ENCODE data around the gene DYSF.

DNA sequence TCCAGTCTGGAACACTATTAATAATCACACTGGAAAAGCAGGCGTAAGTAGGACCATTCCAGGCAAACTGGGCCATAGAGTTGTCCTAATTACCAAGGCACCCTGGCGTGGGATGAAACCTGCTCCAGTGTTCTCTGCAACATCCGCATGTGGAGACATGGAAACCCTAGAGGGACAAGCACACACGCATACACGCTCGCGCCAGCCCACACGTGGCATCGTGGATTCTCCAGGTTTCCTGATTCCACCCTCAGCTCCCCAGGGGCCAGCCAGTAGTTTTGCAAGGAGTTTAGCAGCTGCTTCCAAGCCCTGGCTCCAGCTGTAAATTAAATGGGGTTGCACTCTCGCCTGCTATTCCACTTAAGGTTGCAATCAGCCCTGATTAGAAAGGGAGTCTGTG is 127.7 kb downstream of the DYSF start:
- TF ChIP-seq, protein P1, sequence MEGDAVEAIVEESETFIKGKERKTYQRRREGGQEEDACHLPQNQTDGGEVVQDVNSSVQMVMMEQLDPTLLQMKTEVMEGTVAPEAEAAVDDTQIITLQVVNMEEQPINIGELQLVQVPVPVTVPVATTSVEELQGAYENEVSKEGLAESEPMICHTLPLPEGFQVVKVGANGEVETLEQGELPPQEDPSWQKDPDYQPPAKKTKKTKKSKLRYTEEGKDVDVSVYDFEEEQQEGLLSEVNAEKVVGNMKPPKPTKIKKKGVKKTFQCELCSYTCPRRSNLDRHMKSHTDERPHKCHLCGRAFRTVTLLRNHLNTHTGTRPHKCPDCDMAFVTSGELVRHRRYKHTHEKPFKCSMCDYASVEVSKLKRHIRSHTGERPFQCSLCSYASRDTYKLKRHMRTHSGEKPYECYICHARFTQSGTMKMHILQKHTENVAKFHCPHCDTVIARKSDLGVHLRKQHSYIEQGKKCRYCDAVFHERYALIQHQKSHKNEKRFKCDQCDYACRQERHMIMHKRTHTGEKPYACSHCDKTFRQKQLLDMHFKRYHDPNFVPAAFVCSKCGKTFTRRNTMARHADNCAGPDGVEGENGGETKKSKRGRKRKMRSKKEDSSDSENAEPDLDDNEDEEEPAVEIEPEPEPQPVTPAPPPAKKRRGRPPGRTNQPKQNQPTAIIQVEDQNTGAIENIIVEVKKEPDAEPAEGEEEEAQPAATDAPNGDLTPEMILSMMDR (IDR thresholded peaks at IDR 0.05), result no peak
- no peak for TF ChIP-seq POLR2A (IDR thresholded peaks at IDR 0.05)
